Left ventricle myocardium superior (tissue), 1 donor: ENCODE data around the gene TSC2. TPM values are rescaled to one million over a fixed set of nuclear protein-coding genes. Genes with fewer than 3 reads are reported as not detected.
A peak's percentile ranks its signal among the peaks of the same experiment; 100 is the strongest.

Source experiments
- ATAC-seq: fragments of 200-7000 bp; cut with Tn5 transposase; one replicate; pipeline ENCODE4 v1.9.1; 2020; ENCODE audit warnings: mild to moderate bottlenecking, moderate library complexity
- DNase-seq: peaks from one replicate; pipeline ENCODE4 v3.0.0-alpha.2; 2020
- intact Hi-C: fragments of 100-400 bp; cut with micrococcal nuclease; formaldehyde crosslinking; loops from one replicate; pipeline ENCODE4 v1.11.0; 2022
- long read RNA-seq: library from polyadenylated mRNA; unstranded; transcript quantifications from one replicate; pipeline ENCODE4 v2.0.0, GENCODE V29; 2021
- total RNA-seq: library from RNA; stranded (reverse); fragmentation: NEBNext Ultra II Directional; extraction: Animal tissue kit (Norgen Biotek cat#: 25700); gene quantifications from one replicate; pipeline ENCODE4 v1.2.1, GENCODE V29; 2021
- donor health status: DM: no; HTN: yes; CAD: no; lungs with severe emphysema.

The TSC2 gene
- total RNA-seq, result 83.0 TPM
- long read RNA-seq, full-length matches to known transcripts, result 10 of 43 reads
- long read RNA-seq, partial matches to known transcripts, result 26 of 43 reads
- long read RNA-seq, other reads (novel, unspliced or antisense), result 7 of 43 reads

DNA sequence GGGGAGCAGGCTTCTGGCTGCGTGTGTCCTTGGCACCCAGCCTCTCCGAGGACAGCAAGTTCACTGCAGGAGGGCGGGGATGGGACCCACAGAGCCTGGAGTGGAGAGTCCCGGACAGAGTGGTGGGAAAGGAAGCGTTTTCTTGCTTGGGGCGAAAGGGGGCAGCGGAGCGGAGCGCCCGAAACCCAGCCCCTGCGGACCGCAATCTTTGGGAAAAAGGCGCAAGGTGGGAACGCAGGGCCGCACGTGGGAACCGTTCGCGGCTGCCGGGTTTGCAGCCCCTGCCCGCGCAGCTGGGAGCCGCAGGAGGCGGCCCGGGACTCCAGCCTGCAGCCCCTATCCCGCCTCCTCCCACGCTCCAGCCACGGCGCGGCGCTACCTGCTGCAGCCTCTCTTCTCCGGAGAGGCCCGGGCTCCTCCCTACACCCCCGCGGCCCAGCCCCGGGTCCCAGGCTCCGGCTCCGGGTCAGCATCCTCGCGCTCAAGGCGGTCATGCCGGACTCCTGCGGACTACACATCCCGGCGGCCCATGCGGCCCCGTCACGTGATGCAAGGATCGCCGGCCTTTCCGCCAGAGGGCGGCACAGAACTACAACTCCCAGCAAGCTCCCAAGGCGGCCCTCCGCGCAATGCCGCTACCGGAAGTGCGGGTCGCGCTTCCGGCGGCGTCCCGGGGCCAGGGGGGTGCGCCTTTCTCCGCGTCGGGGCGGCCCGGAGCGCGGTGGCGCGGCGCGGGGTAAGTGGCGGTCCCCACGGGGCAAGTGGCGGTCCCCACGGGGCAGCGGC, at the start of gene TSC2, which contains the start of gene NTHL1:
Gene TSC2, plus strand, starts transcription at position 656 of the 786 bp plus-strand sequence. CDS start 631 bp downstream, outside the sequence.
Gene NTHL1, minus strand, starts transcription at position 505 of the 786 bp plus-strand sequence. Its CDS starts 11 bp downstream, at position 494.
- intact Hi-C loops, result no loop called here
- peak; percentile 94 for ATAC-seq
- DNase-seq, result peak; percentile 98

DNA sequence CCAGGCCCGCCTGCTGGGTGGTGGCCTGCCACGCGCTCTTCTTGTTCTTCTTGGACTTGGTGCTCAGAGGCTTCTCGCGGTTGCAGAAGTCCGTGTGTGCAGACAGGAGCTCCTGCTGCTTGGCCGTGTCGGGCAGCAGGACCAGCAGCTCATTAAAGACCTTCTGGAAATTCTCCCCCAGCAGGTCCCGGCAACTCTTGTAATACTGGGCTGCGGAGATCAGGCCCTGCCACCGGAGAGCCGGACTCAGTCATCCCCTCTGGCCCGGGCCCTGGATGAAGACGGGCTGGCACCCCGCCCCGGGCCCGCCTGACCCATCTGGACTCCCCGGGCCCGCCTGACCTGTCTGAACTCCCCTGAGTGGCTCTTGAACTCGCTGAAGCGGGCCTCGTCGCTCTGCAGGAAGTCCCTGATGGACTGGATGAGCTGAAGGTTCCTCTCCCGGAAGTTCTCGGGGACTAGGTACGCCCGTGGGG, 49.4 kb upstream of the TSC2 start:
- intact Hi-C loops, result no loop called here
- DNase-seq (no peak), ATAC-seq (no peak)

DNA sequence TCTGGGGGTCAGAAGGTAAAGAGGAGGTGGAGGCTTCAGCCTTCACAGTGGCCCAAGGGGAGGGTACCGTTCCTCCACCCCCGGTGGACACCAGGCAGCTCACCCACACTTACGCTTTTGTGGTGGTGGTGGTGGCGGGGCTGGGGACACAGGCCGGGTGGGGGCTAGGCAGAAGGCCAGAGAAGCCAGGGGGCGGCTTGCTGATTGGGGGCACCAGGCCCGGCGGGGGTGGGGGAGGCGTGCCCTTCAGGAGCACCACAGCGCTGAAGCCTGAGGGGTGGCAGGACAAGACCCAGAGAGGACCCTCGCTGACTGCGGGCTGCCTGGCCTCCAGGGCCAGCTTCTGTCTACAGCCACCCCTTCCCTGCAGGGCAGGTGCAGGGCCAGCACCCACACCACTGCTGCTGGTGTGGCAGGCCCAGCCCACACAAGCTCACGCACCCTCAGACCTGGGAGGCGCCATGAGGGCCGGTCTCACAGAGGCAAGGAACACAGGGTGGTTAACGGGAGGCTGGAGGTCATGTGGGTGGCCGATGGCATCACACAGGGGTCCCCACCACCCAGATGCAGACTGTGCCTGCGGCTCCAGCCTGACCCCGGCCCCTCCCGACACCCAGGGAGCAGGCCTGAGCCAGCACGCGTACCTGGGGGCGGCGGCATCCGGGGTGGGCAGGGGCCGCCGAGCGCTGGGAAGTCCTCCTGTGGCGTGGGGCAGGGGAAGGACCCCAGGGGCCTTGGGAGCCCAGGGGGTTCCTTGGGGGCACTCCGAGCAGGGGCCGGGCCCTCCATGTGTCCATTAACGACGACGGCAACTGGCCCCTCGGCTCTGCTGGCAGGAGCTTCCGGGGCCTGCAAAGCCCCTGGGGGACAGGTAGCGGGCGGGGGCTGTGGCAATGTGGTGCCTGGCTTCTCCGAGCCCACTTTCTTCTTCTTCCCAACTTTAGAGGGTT, 48.7 kb upstream of the TSC2 start:
- ATAC-seq (no peak), DNase-seq (no peak)
- intact Hi-C loops, result no loop called here

DNA sequence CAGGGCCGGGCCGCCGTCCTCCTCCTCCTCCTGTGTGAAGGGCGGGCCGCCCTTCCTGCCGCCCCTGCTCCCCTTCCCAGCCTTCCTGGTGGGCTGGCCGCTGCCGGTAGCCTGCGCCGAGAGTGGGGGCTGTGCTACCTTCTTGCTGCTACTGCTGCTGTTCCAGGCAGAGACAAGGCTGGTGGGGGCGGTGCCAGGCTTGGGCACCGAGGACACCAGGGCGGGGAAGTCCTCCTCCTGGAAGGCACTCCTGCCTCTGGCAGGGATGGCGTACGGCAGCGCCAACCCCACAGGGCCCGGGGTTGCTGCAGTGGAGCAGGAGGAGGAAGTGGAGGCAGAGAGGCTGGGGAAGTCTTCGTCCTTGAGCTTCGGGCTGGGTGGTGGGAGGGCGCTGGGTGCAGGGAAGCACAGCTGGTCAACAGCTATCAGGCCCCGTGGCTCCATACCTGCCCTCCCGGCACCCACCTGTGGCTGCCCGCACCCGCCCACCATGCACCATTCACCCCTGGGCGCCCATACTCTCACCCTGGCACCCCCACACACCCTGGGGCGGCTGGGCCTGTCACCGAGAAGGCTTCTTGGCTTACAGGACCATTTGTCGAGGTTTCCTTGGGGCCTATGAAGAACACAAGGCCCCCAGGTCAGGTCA, 47.8 kb upstream of the TSC2 start:
- ATAC-seq (no peak), DNase-seq (no peak)
- intact Hi-C loops, result no loop called here

DNA sequence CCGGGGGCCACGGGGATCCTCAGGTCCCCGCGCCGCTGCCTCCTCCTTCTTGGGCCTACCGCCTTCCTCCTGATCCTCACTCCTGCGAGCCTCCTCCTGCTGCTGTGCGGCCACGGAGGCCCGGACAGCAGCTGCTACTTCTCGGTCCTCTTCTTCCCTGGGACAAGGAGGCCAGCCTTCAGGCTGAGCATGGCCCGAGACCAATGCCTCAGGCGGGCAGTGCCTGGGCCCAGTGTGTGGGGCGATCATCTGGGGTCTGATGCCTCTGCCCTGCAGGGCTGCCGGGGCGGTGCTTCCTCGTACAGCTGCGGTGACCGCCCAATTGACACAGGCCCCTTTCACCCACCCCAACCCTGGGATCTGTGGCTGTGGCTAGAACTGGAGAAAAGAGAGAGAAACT, 46.8 kb upstream of the TSC2 start:
- ATAC-seq (no peak), DNase-seq (no peak)
- intact Hi-C loops, result no loop called here

DNA sequence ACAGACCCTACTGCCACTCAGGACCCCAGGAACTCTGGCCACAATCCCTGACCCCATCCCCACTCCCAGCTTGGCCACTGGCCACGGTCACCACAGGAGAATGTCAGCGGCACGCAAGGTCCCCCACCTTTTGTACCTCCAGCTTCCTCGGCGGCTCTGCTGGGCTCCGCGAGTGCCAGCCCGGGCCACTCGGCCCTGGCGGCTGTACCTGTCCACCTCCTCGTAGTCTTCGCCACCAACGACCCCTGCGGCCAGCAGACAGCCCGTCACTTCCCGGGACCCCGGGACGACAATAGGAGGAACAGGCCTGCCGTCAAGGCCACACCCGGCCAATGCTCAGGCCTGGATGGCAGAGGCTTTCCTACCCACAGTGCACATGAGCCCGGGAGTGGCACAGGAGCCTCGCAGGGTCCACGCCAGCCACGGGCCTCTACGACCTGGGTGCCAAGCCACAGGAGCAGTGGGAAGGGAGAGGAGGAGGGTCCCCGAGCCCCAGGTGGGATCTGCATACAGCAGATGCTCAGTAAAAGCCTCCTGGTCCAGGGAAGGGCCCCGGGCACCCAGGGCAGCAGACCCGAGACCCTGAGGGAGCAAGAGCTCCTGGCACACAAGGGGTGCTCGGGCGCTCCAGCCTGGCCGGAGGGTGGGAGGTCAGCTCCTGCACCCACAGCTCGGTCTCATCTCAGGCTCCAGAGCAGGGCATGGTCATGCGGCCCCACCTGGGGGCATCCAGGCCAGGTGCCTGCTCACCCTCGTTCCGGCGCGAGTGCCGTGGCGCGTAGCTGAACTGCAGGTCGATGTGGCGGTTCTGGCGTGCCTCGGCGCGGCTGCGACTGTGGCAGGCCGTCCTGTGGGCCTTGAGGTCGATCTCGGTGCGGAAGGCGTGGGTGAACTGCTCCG, 46.1 kb upstream of the TSC2 start:
- intact Hi-C loops, result no loop called here
- ATAC-seq (no peak), DNase-seq (peak; percentile 24)

DNA sequence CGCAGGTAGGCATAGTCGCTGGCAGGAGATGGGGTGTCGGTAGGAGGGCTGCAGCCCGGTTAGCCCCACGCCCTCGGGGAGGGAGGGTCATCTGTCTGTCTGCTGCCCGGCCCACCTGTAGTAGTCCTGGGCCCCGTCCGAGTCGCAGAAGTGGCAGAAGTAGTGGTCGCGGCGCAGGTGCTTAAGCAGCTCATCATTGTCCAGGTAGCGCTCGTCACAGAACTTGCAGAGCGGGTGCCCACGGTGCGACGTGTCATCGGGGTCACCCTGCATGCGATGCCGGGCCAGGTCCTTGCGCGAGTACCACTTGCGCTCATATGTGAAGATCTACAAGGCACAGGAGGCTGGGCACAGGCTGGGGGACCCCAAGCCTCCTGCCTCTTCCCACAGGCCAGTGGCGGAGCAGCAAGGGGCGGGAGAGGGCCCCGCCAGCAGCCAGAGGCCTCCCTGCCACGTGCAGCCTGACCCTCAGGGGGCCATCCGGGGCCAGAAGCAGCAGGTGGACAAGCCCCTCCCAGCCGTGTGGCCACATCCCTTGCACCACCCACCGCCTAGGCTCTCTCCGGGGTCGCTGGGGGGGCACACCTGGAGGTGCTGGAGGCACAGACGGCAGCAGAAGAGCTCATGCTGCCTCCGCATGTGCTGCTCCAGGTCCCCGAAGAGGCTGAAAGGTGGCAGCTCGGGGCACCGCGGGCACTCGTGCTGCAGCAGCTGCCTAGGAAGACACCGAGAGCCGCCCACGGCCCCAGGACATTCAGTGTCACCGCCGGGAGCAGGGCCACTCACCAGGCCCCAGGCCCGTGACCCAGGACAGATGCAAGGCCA, 45.2 kb upstream of the TSC2 start:
- DNase-seq (peak; percentile 38), ATAC-seq (no peak)
- intact Hi-C loops, result no loop called here

DNA sequence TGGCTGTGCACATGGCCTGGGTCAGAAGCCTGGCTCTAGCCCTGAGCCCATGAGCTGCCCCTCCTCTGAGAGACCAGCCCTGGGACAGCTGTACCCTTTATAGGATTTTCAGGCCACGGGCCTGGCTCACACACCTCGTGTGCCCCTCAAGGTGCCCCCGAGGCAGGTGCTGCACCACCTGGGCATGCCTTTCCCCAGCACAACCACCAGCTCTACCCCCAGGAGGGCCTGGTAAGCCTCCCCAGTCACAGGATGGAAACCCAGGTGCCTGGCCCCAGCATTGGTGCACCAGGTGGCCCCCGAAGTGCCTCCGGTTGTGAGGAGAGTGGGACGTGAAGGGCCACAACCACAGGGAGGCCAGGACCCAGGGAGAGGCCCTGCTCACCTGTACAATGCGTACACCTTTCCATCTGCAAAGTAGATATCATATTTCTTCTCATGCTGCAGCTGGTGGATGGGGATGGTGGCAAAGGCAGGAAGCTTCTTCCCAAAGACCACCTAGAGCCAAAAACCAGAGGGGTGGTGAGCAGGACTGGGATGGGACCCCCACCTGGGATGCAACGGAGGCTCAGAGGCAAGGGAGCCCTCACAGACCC, 44.5 kb upstream of the TSC2 start:
- intact Hi-C loops, result no loop called here
- ATAC-seq, result no peak
- DNase-seq, result peak; percentile 25

DNA sequence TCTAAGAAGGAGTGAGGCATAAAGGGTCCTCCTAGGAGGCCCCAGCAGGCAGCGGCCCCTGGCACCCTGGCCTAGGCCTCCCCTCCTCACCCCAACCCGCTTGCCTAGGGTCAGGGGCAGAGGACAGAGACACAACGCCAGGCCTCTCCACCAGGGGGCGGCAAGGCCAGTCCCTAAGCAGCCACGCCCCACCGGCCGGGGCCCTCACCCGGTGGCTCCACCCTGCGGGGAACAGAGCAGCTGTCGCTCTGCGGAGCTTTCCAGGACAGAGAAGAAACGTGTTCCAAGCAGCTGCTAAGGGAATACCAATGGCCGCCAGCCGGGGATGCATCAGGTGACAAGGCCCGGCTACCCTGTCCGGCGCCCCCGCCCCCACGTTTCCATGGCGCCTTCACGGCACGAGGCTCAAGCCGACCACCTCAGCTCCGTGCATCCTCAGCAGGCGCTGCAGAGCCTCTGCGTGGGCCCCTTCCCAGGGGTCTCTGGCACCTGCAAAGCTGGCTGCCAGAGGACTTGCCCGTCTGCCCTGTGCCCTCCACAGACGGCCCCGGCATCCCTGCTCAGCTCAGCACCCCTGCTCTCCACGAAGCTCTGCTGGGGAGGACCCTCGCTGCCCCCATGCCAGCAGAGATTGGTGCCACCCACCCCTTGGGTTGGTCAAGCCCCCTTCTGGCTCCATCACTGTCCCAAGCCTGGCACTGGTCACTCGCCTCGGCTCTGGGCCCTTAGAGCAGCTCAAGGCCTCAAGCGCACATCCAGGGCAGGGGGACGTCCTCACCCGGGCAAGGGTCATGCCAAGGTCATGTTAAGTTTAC, 43.8 kb upstream of the TSC2 start:
- intact Hi-C loops, result no loop called here
- ATAC-seq (peak; percentile 88), DNase-seq (peak; percentile 95)

DNA sequence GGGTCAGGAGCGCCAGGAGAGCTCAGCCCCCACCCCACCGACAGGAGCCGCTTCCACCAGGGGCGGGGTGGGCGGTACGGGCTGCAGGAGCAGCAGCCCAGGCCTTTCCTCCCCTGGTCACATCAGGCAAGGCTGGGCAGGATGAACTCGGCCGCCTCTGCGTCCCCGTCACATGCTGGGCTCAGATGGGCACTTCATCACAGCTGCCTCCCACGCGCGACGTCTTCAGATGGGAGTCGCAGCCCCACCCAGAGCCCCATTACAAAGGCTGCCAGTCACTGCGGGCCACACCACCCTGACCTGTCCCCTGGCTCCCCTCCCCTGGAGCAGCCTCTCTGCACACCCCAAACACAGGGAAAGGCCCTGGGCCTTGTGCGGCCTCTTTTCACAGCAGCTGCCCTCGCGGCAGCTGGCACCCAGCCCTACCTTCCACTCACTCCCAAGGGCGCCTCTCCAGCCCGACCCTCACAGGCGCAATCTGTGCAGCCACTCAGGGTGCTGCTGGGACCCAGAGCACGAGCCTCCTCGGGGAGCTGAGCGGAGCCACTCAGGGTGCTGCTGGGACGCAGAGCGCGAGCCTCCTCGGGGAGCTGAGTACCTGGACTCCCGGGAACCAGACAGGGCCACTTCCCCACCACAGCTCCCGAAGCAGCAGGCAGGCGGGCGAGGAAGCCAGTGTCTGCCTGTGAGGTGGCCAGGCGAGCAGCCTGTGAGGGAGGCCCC, 42.8 kb upstream of the TSC2 start:
- DNase-seq, result peak; percentile 32
- ATAC-seq, result no peak
- intact Hi-C loops, result no loop called here

DNA sequence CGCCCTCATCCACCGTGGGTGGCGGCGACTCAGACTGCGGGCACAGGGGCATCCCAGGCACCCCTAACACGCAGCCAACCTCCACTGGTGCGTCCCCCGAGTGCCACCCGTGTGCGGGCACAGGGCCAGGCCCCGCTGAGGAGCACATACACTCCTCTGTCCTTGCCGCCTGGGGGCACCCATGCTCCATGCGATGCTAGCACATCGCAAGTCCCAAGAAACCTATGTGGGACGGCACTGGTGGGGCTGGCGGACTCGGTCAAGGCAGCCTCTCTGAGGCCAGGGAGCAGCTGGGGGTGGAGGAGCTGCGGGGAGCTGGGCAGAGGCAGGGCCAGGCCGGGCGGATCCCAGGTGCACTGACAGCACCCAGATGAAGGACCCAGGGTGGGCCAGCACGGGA, 42.1 kb upstream of the TSC2 start:
- DNase-seq (no peak), ATAC-seq (no peak)
- intact Hi-C loops, result no loop called here

DNA sequence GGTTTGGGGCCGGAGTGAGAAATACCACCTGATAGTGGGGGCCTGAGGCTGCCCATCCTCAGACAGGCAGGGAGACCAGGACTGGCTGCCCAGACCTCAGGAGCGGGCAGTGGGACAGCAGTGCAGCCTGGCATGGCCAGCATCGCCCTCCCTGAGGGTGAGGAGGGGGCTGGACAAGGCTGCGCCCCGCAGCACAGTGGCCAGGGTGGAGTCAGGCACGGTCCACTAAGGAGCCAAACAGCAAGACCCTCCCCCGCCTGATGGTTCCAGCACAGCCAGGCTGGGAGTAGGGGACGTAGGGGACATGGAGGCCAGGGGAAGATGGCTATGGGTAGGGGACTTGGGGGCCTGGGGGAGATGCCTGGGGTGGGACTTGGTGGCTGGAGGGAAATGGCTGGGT, 41.5 kb upstream of the TSC2 start:
- ATAC-seq (no peak), DNase-seq (no peak)
- intact Hi-C loops, result no loop called here

DNA sequence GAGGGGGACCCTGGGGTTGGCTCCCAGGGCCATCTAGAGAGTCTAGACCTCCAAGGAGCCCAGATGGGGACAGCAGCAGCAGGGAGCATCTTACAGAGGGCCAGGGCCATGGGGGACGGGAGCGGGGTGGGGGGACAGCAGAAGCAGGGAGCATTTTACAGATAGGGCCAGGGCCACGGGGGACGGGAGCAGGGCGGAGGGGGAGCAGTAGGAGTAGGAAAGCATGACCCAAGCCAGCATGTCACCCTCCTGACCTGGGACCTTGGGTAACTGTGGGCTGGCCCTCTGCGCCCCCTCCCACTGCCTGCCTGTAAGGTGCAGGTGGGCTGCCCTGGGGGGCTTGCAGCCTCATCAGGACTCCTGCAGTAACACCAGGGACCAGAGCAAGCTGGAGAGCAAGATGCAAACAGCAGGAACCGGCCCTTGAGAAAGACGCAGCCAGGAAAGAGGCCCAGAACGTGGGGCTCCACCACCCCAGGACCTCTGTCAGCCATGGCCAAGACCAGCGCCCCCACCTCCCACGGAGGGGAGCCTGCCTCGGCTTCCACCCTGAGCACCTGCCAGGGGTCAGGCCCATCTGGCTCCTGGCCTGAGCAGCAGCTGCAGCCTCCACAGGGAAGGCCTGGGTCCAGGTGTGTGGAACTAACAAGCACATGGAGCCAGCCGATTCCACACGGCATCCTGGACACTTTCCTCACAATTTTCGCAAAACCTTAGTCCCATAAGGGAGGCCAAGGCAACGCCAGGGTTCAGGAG, 40.5 kb upstream of the TSC2 start:
- intact Hi-C loops, result no loop called here
- peak; percentile 19 for DNase-seq
- ATAC-seq, result no peak

DNA sequence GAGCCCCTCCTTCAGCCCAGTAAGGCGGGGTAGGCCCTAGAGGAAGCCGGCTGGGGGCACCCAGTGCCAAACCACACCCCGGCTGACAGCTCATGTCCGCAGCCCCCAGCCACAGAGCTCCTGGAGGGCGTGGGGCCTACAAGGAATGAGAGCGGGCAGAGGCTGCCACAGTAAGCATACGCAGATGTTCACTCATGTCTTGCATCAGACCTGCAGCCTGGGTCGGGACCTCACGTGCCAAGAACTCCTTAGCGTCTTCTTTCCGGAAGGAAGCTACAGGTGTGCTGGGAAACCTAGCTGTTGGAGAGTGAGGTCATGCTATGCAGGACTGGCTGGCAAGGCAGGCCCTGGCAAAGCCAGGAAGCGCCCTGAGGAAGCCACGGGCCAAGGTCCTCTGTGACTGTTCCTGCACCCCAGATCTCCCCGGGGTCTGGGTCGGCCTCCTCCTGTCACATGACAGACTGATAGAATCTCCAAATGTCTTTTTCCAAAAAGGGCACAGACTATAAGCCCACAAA, 39.7 kb upstream of the TSC2 start:
- DNase-seq, result peak; percentile 41
- intact Hi-C loops, result no loop called here
- ATAC-seq, result no peak
